Heart left ventricle (tissue), 13 donors: ENCODE data around the gene RAB3C.

ENCODE experiments used
- POLR2A ChIP-seq, 2 donors: fragments of 450-650 bp; IDR thresholded peaks; one replicate each; pipeline ENCODE4 v1.6.1; 2017; ENCODE audit warnings: antibody characterized with exemption in 2 of 2, mild to moderate bottlenecking in 2 of 2, moderate library complexity in 2 of 2
- TF ChIP-seq, protein P1 (sequence below), 12 donors: fragments of 200-600 bp; sonication (generic) in 4 of 12; IDR thresholded peaks; one replicate each; pipeline versions ENCODE4 v1.5.0 to v1.8.0; 2018 to 2022; ENCODE audit warnings: antibody characterized with exemption in 12 of 12, mild to moderate bottlenecking in 5 of 12
- donor health status: ischemic (EF 13 %, LVEDD 7.1; RV severe dilation, severe dysfunction).
- donor health status: DM: no; HTN: yes; CAD: no.
- donor health status: DM: no; HTN: no; CAD: no.
- donor health status: ischemic (EF 25% LVEDD 6.9; RV normal size, moderate dysfunction).
- donor health status: ischemic (EF 25% LVEDD 5.7; RV mildly dilated, moderate dysfunction).
- donor health status: ischemic (EF 35%, LVEDD 5.7; RV mildly dilated, moderate dysfunction).
- donor health status: nonischemic (EF 11% LVEDD 7.7; RV severe dilation, severe dysfunction).
- donor health status: DM: yes; HTN: yes; CAD: no.
- donor health status: PGD.
- donor health status: ischemic (EF 29% LVEDD 5.4; RV normal size, mild dysfunction).
- donor health status: nonischemic (EF 23%, LVEDD 6.1; RV moderate dilation, normal function).

DNA sequence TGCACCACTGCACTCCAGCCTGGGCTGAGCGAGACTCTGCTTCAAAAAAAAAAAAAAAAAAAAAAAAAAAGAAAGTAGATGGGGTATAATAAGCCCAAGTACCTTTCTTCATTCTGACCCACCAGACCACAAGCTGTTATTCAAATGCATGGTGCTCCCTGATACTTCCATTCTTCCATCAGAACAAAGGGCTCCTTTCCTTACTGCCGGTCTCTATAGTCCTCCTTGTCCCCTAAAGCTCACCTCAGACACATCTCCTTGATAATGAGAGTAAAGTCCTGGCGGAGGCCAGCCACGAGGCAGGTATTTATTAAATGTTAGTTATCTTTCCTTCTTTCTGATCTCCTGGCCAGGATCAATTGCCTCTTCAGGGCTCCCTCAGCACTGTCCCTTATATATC, 162.5 kb downstream of the RAB3C start:
- TF ChIP-seq, protein P1, sequence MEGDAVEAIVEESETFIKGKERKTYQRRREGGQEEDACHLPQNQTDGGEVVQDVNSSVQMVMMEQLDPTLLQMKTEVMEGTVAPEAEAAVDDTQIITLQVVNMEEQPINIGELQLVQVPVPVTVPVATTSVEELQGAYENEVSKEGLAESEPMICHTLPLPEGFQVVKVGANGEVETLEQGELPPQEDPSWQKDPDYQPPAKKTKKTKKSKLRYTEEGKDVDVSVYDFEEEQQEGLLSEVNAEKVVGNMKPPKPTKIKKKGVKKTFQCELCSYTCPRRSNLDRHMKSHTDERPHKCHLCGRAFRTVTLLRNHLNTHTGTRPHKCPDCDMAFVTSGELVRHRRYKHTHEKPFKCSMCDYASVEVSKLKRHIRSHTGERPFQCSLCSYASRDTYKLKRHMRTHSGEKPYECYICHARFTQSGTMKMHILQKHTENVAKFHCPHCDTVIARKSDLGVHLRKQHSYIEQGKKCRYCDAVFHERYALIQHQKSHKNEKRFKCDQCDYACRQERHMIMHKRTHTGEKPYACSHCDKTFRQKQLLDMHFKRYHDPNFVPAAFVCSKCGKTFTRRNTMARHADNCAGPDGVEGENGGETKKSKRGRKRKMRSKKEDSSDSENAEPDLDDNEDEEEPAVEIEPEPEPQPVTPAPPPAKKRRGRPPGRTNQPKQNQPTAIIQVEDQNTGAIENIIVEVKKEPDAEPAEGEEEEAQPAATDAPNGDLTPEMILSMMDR (IDR thresholded peaks at IDR 0.05): no peak
- no peak for TF ChIP-seq POLR2A (IDR thresholded peaks at IDR 0.05)
